ENCODE results near the gene SOX1. TPM values are rescaled to one million over a fixed set of nuclear protein-coding genes. Genes with fewer than 3 reads are reported as not detected.

Gene SOX1
- total RNA-seq, 3 donors from 2014 or later (not counting 1 experiment from before 2014, with no cell fraction given) = not detected

- DNase-seq (no peak), ATAC-seq (no peak)
- H3K4me3 Mint-ChIP-seq = no peak overlapping the region
- no peak overlapping the region for H3K27ac Mint-ChIP-seq
- no peak for TF ChIP-seq CTCF (IDR thresholded peaks at IDR 0.05)
- intact Hi-C loops (cut with micrococcal nuclease) = no loop called here
- peaks cover 21% of the 10 kb centered on the region for H3K36me3 Mint-ChIP-seq
- no peak overlapping the region for H3K27ac ChIP-seq (ENCODE audit: low read length)
- no peak overlapping the region for H3K4me3 ChIP-seq (ENCODE audit: low read length)
- WGBS (ENCODE audit: insufficient coverage) = 13% methylated on average over 1 of the region's 2 CpGs
- peaks cover 16% of the 10 kb centered on the region for H3K4me1 ChIP-seq (ENCODE audit: control insufficient read depth, insufficient read depth, low read length)
- peaks cover 47 to 57% of the 10 kb centered on the region in 2 donors for H3K27me3 Mint-ChIP-seq (ENCODE audit: low read depth in 2 of 2)
- H3K36me3 ChIP-seq (ENCODE audit: control insufficient read depth, insufficient read depth, low read length) = no peaks in the 10 kb centered on the region
- peaks cover 8% of the 10 kb centered on the region for H3K9me3 ChIP-seq (ENCODE audit: control insufficient read depth, insufficient read depth, low read length)
- H3K4me1 Mint-ChIP-seq = peaks cover 9 to 10% of the 10 kb centered on the region in 2 donors
- peaks cover 3 to 4% of the 10 kb centered on the region in 2 donors for H3K9me3 Mint-ChIP-seq
- H3K27me3 ChIP-seq (ENCODE audit: control insufficient read depth, insufficient read depth, low read length) = peaks cover 50% of the 10 kb centered on the region
Measured at GRCh38 chr13:112063807-112064206, 3.1 kb upstream of the SOX1 start.

- H3K4me1 Mint-ChIP-seq = peaks cover 9 to 10% of the 10 kb centered on the region in 2 donors
- no peak overlapping the region for H3K4me3 ChIP-seq (ENCODE audit: low read length)
- WGBS (ENCODE audit: insufficient coverage) = 17% methylated on average over 7 of the region's 7 CpGs
- H3K27me3 ChIP-seq (ENCODE audit: control insufficient read depth, insufficient read depth, low read length) = peaks cover 52% of the 10 kb centered on the region
- H3K4me3 Mint-ChIP-seq = no peak overlapping the region
- H3K9me3 Mint-ChIP-seq = peaks cover 3 to 4% of the 10 kb centered on the region in 2 donors
- no peak overlapping the region for H3K27ac Mint-ChIP-seq
- peaks cover 48 to 57% of the 10 kb centered on the region in 2 donors for H3K27me3 Mint-ChIP-seq (ENCODE audit: low read depth in 2 of 2)
- DNase-seq (no peak), ATAC-seq (no peak)
- peaks cover 8% of the 10 kb centered on the region for H3K9me3 ChIP-seq (ENCODE audit: control insufficient read depth, insufficient read depth, low read length)
- intact Hi-C loops (cut with micrococcal nuclease) = no loop called here
- H3K4me1 ChIP-seq (ENCODE audit: control insufficient read depth, insufficient read depth, low read length) = peaks cover 16% of the 10 kb centered on the region
- no peak for TF ChIP-seq CTCF (IDR thresholded peaks at IDR 0.05)
- no peak overlapping the region for H3K27ac ChIP-seq (ENCODE audit: low read length)
- peaks cover 25% of the 10 kb centered on the region for H3K36me3 Mint-ChIP-seq
- no peaks in the 10 kb centered on the region for H3K36me3 ChIP-seq (ENCODE audit: control insufficient read depth, insufficient read depth, low read length)
Measured at GRCh38 chr13:112064222-112064621, 2.7 kb upstream of the SOX1 start.

GRCh38 chr13:112065521-112065866, 1.5 kb upstream of the SOX1 start:
- Mint-ChIP-seq H3K4me3 (no peak overlapping the region), H3K27me3 (ENCODE audit: low read depth in 2 of 2) (peaks cover 46 to 55% of the 10 kb centered on the region in 2 donors), H3K36me3 (peaks cover 21% of the 10 kb centered on the region), H3K9me3 (peaks cover 3 to 6% of the 10 kb centered on the region in 2 donors), H3K27ac (no peak overlapping the region), H3K4me1 (peaks cover 6% of the 10 kb centered on the region in 2 donors)
- H3K9me3 ChIP-seq (ENCODE audit: control insufficient read depth, insufficient read depth, low read length) = peaks cover 8% of the 10 kb centered on the region
- intact Hi-C loops (cut with micrococcal nuclease) = no loop called here
- no peak for TF ChIP-seq CTCF (IDR thresholded peaks at IDR 0.05)
- ATAC-seq (no peak), DNase-seq (no peak)
- peaks cover 16% of the 10 kb centered on the region for H3K4me1 ChIP-seq (ENCODE audit: control insufficient read depth, insufficient read depth, low read length)
- peaks cover 50% of the 10 kb centered on the region for H3K27me3 ChIP-seq (ENCODE audit: control insufficient read depth, insufficient read depth, low read length)
- H3K36me3 ChIP-seq (ENCODE audit: control insufficient read depth, insufficient read depth, low read length) = no peaks in the 10 kb centered on the region
- no peak overlapping the region for H3K4me3 ChIP-seq (ENCODE audit: low read length)
- WGBS (ENCODE audit: insufficient coverage) = 2% methylated on average over 11 of the region's 11 CpGs
- no peak overlapping the region for H3K27ac ChIP-seq (ENCODE audit: low read length)
